Tibial nerve (tissue), 4 donors: Measurements from ENCODE around the gene TOR1AIP1.

Experiments
- EP300 ChIP-seq, 2 donors: sonication (generic); formaldehyde crosslinking; IDR thresholded peaks; one replicate each; pipeline ENCODE4 v1.6.1; 2017; ENCODE audit warnings: antibody characterized with exemption in 2 of 2, mild to moderate bottlenecking in 1 of 2
- TF ChIP-seq, protein P1 (sequence below), 5 experiments: fragments of 200-600 bp in 3 of 5; fragments of 450-650 bp in 2 of 5; sonication (generic) in 3 of 5; IDR thresholded peaks; one replicate each; pipeline ENCODE4 v1.5.1; 2016 to 2019; ENCODE audit warnings: antibody characterized with exemption in 5 of 5, mild to moderate bottlenecking in 3 of 5, moderate library complexity in 2 of 5

- TF ChIP-seq, protein P1, sequence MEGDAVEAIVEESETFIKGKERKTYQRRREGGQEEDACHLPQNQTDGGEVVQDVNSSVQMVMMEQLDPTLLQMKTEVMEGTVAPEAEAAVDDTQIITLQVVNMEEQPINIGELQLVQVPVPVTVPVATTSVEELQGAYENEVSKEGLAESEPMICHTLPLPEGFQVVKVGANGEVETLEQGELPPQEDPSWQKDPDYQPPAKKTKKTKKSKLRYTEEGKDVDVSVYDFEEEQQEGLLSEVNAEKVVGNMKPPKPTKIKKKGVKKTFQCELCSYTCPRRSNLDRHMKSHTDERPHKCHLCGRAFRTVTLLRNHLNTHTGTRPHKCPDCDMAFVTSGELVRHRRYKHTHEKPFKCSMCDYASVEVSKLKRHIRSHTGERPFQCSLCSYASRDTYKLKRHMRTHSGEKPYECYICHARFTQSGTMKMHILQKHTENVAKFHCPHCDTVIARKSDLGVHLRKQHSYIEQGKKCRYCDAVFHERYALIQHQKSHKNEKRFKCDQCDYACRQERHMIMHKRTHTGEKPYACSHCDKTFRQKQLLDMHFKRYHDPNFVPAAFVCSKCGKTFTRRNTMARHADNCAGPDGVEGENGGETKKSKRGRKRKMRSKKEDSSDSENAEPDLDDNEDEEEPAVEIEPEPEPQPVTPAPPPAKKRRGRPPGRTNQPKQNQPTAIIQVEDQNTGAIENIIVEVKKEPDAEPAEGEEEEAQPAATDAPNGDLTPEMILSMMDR (IDR thresholded peaks at IDR 0.05) = no peak
- TF ChIP-seq EP300 (IDR thresholded peaks at IDR 0.05) = no peak
Measured at GRCh38 chr1:179917601-179918429, 35.7 kb downstream of the TOR1AIP1 start.
